Measurements from ENCODE around the gene SHISA2.

GRCh38 chr13:26011996-26012821 lies 39.6 kb downstream of the SHISA2 start:
- TF ChIP-seq FOSL1 (IDR thresholded peaks at IDR 0.05; ENCODE audit: insufficient read depth, low read depth, low read length) = no peak
- TF ChIP-seq CTCF (IDR thresholded peaks at IDR 0.05; ENCODE audit: control extremely low read depth in 1 of 3, insufficient read depth in 1 of 3, low read depth in 1 of 3, low read length in 3 of 3) = no peak
- no peak for TF ChIP-seq BRCA1 (IDR thresholded peaks at IDR 0.05; ENCODE audit: low read depth, low read length)
- TF ChIP-seq RAD21 (IDR thresholded peaks at IDR 0.05 in 1 of 2, conservative IDR thresholded peaks at IDR 0.05 in 1 of 2; ENCODE audit: low read depth in 2 of 2, low read length in 2 of 2) = no peak
- TF ChIP-seq ATF2 (IDR thresholded peaks at IDR 0.05; ENCODE audit: low read length) = no peak
- no peak for TF ChIP-seq ZNF274 (IDR thresholded peaks at IDR 0.05; ENCODE audit: borderline replicate concordance, extremely low read depth, low read length)
